BLaER1 treated with 17β-estradiol and CSF1 and Interleukin-3, amounts not matched to agents 10 nM and 100 nM (cell line): ENCODE measurements around the gene STARD13.

ENCODE experiments used
- H3K27ac ChIP-seq, 11 experiments: shearing (Covaris generic); formaldehyde crosslinking; 2 replicates each; pipeline ENCODE4 v1.8.1; 2022
- H3K27me3 ChIP-seq, 11 experiments: shearing (Covaris generic); formaldehyde crosslinking; 2 replicates each; pipeline ENCODE4 v1.8.1; 2022
- H3K36me3 ChIP-seq, 11 experiments: shearing (Covaris generic); formaldehyde crosslinking; 2 replicates each; pipeline ENCODE4 v1.8.1; 2022
- H3K4me1 ChIP-seq, 10 experiments: shearing (Covaris generic); formaldehyde crosslinking; 2 replicates each; pipeline ENCODE4 v1.8.1; 2022
- H3K4me2 ChIP-seq, 11 experiments: shearing (Covaris generic); formaldehyde crosslinking; 2 replicates each; pipeline ENCODE4 v1.8.1; 2022
- H3K4me3 ChIP-seq, 10 experiments: shearing (Covaris generic); formaldehyde crosslinking; 2 replicates each; pipeline ENCODE4 v1.8.1; 2022
- H3K9ac ChIP-seq, 11 experiments: shearing (Covaris generic); formaldehyde crosslinking; 2 replicates each; pipeline ENCODE4 v1.8.1; 2022
- H3K9me3 ChIP-seq, 11 experiments: shearing (Covaris generic); formaldehyde crosslinking; replicated peaks in 1 of 11; 2 replicates each; pipeline ENCODE4 v1.8.1; 2022
- H4K20me1 ChIP-seq, 11 experiments: shearing (Covaris generic); formaldehyde crosslinking; 2 replicates each; pipeline ENCODE4 v1.8.1; 2022
- Cebpa-rat ChIP-seq, 11 experiments: shearing (Covaris generic); IDR thresholded peaks; 2 replicates each; pipeline ENCODE4 v1.8.1; 2022

STARD13 gene

GRCh38 chr13:33236021-33236420, 49.5 kb downstream of the STARD13 start:
- Histone ChIP-seq H3K27me3 (no peaks in the 10 kb centered on the region), H3K27ac (no peak overlapping the region), H3K9me3 (peaks cover 25 to 35% (median 29%) of the 10 kb centered on the region in 11 experiments), H3K9ac (no peak overlapping the region), H3K4me1 (peaks cover 0 to 3% (median 0%) of the 10 kb centered on the region in 10 experiments; a peak in 3 of 20 replicates), H3K36me3 (no peaks in the 10 kb centered on the region), H4K20me1 (no peaks in the 10 kb centered on the region), H3K4me2 (no peak overlapping the region), H3K4me3 (no peak overlapping the region)
- TF ChIP-seq Cebpa-rat (IDR thresholded peaks at IDR 0.05), result no peak

- Histone ChIP-seq H3K36me3 (no peaks in the 10 kb centered on the region), H3K27ac (no peak overlapping the region), H3K4me2 (no peak overlapping the region)
Measured at GRCh38 chr13:33235564-33235963, 50.0 kb downstream of the STARD13 start.

GRCh38 chr13:33235078-33235477, 50.5 kb downstream of the STARD13 start:
- no peak overlapping the region for H3K9ac ChIP-seq
- H3K27ac ChIP-seq, result no peak overlapping the region
- TF ChIP-seq Cebpa-rat (IDR thresholded peaks at IDR 0.05), result no peak
- no peak overlapping the region for H3K4me3 ChIP-seq
- H4K20me1 ChIP-seq, result no peaks in the 10 kb centered on the region
- peaks cover 0 to 12% (median 3%) of the 10 kb centered on the region in 10 experiments; a peak in 9 of 20 replicates for H3K4me1 ChIP-seq
- H3K36me3 ChIP-seq, result no peaks in the 10 kb centered on the region
- peaks cover 21 to 30% (median 25%) of the 10 kb centered on the region in 11 experiments for H3K9me3 ChIP-seq
- no peaks in the 10 kb centered on the region for H3K27me3 ChIP-seq
- H3K4me2 ChIP-seq, result no peak overlapping the region

More at GRCh38 chr13:33235564-33235963, 50.0 kb downstream of the STARD13 start:
- no peaks in the 10 kb centered on the region for H4K20me1 ChIP-seq
- H3K4me1 ChIP-seq, result peaks cover 0 to 7% (median 0%) of the 10 kb centered on the region in 10 experiments; a peak in 6 of 20 replicates
- no peak overlapping the region for H3K9ac ChIP-seq
- H3K9me3 ChIP-seq, result peaks cover 25 to 34% (median 28%) of the 10 kb centered on the region in 11 experiments
- no peak overlapping the region for H3K4me3 ChIP-seq
- TF ChIP-seq Cebpa-rat (IDR thresholded peaks at IDR 0.05), result no peak
- no peaks in the 10 kb centered on the region for H3K27me3 ChIP-seq

GRCh38 chr13:33233547-33233946, 52.0 kb downstream of the STARD13 start:
- no peaks in the 10 kb centered on the region for H3K36me3 ChIP-seq
- H4K20me1 ChIP-seq, result no peaks in the 10 kb centered on the region
- no peak for TF ChIP-seq Cebpa-rat (IDR thresholded peaks at IDR 0.05)
- peaks cover 4 to 27% (median 9%) of the 10 kb centered on the region in 10 experiments; a peak in 14 of 20 replicates for H3K4me1 ChIP-seq
- H3K4me3 ChIP-seq, result no peak overlapping the region
- no peak overlapping the region for H3K4me2 ChIP-seq
- H3K27ac ChIP-seq, result no peak overlapping the region
- H3K27me3 ChIP-seq, result no peaks in the 10 kb centered on the region
- H3K9me3 ChIP-seq, result peaks cover 17 to 25% (median 19%) of the 10 kb centered on the region in 11 experiments
- H3K9ac ChIP-seq, result no peak overlapping the region

GRCh38 chr13:33232883-33233282, 52.7 kb downstream of the STARD13 start:
- H3K36me3 ChIP-seq, result no peaks in the 10 kb centered on the region
- H3K4me1 ChIP-seq, result peaks cover 4 to 34% (median 9%) of the 10 kb centered on the region in 10 experiments; a peak in 14 of 20 replicates
- H3K4me2 ChIP-seq, result no peak overlapping the region
- H3K27ac ChIP-seq, result no peak overlapping the region
- H3K9me3 ChIP-seq, result peaks cover 17 to 25% (median 19%) of the 10 kb centered on the region in 11 experiments
- no peak overlapping the region for H3K9ac ChIP-seq
- TF ChIP-seq Cebpa-rat (IDR thresholded peaks at IDR 0.05), result no peak
- H3K4me3 ChIP-seq, result no peak overlapping the region
- no peaks in the 10 kb centered on the region for H4K20me1 ChIP-seq
- H3K27me3 ChIP-seq, result no peaks in the 10 kb centered on the region

GRCh38 chr13:33231339-33231738, 54.2 kb downstream of the STARD13 start:
- Histone ChIP-seq H3K27ac (no peak overlapping the region), H3K36me3 (no peaks in the 10 kb centered on the region), H3K9ac (no peak overlapping the region), H3K9me3 (peaks cover 17 to 25% (median 19%) of the 10 kb centered on the region in 11 experiments), H3K27me3 (no peaks in the 10 kb centered on the region), H3K4me1 (peaks cover 7 to 44% (median 11%) of the 10 kb centered on the region in 10 experiments; a peak in 18 of 20 replicates), H3K4me3 (no peak overlapping the region), H4K20me1 (no peaks in the 10 kb centered on the region), H3K4me2 (0 out of 22 replicates have a peak overlapping the region, but pooled peaks of 2 of the 11 experiments have one; percentile 54 to 56)
- TF ChIP-seq Cebpa-rat (IDR thresholded peaks at IDR 0.05), result no peak

GRCh38 chr13:33230178-33230881, 55.2 kb downstream of the STARD13 start:
- Histone ChIP-seq H3K4me1 (peaks cover 10 to 44% (median 15%) of the 10 kb centered on the region in 10 experiments; a peak in 18 of 20 replicates), H3K36me3 (no peaks in the 10 kb centered on the region), H3K9me3 (peaks cover 17 to 25% (median 19%) of the 10 kb centered on the region in 11 experiments), H3K4me3 (no peak overlapping the region), H3K4me2 (peak overlapping the region in 4 of 11 experiments; percentile 8 to 56 (median 39); a peak in 5 of 22 replicates), H4K20me1 (no peaks in the 10 kb centered on the region), H3K27ac (no peak overlapping the region; a peak in 1 of 22 replicates), H3K27me3 (no peaks in the 10 kb centered on the region), H3K9ac (no peak overlapping the region)
- TF ChIP-seq Cebpa-rat (IDR thresholded peaks at IDR 0.05), result no peak

- H3K4me3 ChIP-seq, result no peak overlapping the region
- H3K27ac ChIP-seq, result peak overlapping the region in 1 of 11 experiments; percentile 22; a peak in 2 of 22 replicates
Measured at GRCh38 chr13:33229446-33230177, 55.9 kb downstream of the STARD13 start.

More at GRCh38 chr13:33229446-33230177, 55.9 kb downstream of the STARD13 start:
- Histone ChIP-seq H3K9ac (no peak overlapping the region), H3K9me3 (peaks cover 17 to 25% (median 19%) of the 10 kb centered on the region in 11 experiments), H3K36me3 (no peaks in the 10 kb centered on the region), H4K20me1 (no peaks in the 10 kb centered on the region), H3K27me3 (no peaks in the 10 kb centered on the region), H3K4me1 (peaks cover 10 to 44% (median 15%) of the 10 kb centered on the region in 10 experiments; a peak in 18 of 20 replicates), H3K4me2 (peak overlapping the region in 4 of 11 experiments; percentile 8 to 56 (median 46); a peak in 5 of 22 replicates)
- TF ChIP-seq Cebpa-rat (IDR thresholded peaks at IDR 0.05), result no peak
